Liver (tissue), 9 donors: ENCODE measurements around the gene HSP90AB1. TPM values are rescaled to one million over a fixed set of nuclear protein-coding genes. Genes with fewer than 3 reads are reported as not detected.
A peak's percentile ranks its signal among the peaks of the same experiment; 100 is the strongest.

Source experiments
- DNase-seq: peaks from one replicate; pipeline ENCODE4 v3.0.0-alpha.2; 2017; ENCODE audit warnings: low spot score
- H3K27ac ChIP-seq, 2 donors: one replicate each; pipeline ENCODE4 v1.7.0; 2013; ENCODE audit warnings: inconsistent platforms in 2 of 2, low read length in 2 of 2, control low read depth in 1 of 2, low read depth in 1 of 2, mild to moderate bottlenecking in 1 of 2
- H3K27me3 ChIP-seq, 4 donors: one replicate each; pipeline versions ENCODE4 v1.6.1 to v1.7.0; 2013; ENCODE audit warnings: low read length in 3 of 4, inconsistent platforms in 1 of 4, mild to moderate bottlenecking in 1 of 4, moderate library complexity in 1 of 4; ENCODE audit not compliant: control insufficient read depth in 4 of 4, insufficient read depth in 4 of 4
- H3K36me3 ChIP-seq, 4 donors: one replicate each; pipeline versions ENCODE4 v1.6.1 to v1.7.0; 2013; ENCODE audit warnings: low read length in 3 of 4, mild to moderate bottlenecking in 3 of 4, low read depth in 1 of 4, moderate library complexity in 1 of 4; ENCODE audit not compliant: control insufficient read depth in 4 of 4, insufficient read depth in 3 of 4
- H3K4me1 ChIP-seq, 4 donors: one replicate each; pipeline versions ENCODE4 v1.6.1 to v1.7.0; 2013; ENCODE audit warnings: low read length in 3 of 4, mild to moderate bottlenecking in 3 of 4, moderate library complexity in 1 of 4; ENCODE audit not compliant: control insufficient read depth in 4 of 4, insufficient read depth in 4 of 4
- H3K4me3 ChIP-seq, 3 donors: one replicate each; pipeline versions ENCODE4 v1.6.1 to v1.7.0; 2013; ENCODE audit warnings: low read length in 3 of 3, control low read depth in 1 of 3, low read depth in 1 of 3, mild to moderate bottlenecking in 1 of 3
- H3K9ac ChIP-seq, 2 donors: one replicate each; pipeline ENCODE4 v1.7.0; 2013; ENCODE audit warnings: low read length in 2 of 2, mild to moderate bottlenecking in 2 of 2, moderate library complexity in 2 of 2, control low read depth in 1 of 2, low read depth in 1 of 2
- H3K9me3 ChIP-seq, 4 donors: one replicate each; pipeline versions ENCODE4 v1.6.1 to v1.7.0; 2013; ENCODE audit warnings: low read length in 3 of 4; ENCODE audit not compliant: control insufficient read depth in 4 of 4
- ATF3 ChIP-seq: IDR thresholded peaks from 2 replicates; pipeline ENCODE4 v1.6.1; 2016; ENCODE audit warnings: antibody characterized with exemption
- CTCF ChIP-seq: fragments of 150-350 bp; IDR thresholded peaks from 2 replicates; pipeline ENCODE4 v1.5.1; 2017; ENCODE audit warnings: improper control_type of control experiment, low read depth, low read length; ENCODE audit not compliant: missing input control
- EGR1 ChIP-seq, 2 donors: IDR thresholded peaks; 2 replicates each; pipeline ENCODE4 v1.6.1; 2016 to 2018; ENCODE audit warnings: antibody characterized with exemption in 2 of 2, low read depth in 2 of 2
- FOXA1 ChIP-seq: IDR thresholded peaks from 2 replicates; pipeline ENCODE4 v1.6.1; 2016; ENCODE audit warnings: antibody characterized with exemption
- FOXA2 ChIP-seq: IDR thresholded peaks from 2 replicates; pipeline ENCODE4 v1.6.1; 2016; ENCODE audit warnings: antibody characterized with exemption
- GABPA ChIP-seq, 2 donors: IDR thresholded peaks in 1 of 2; conservative IDR thresholded peaks in 1 of 2; 2 replicates each; pipeline ENCODE4 v1.6.1; 2016; ENCODE audit warnings: antibody characterized with exemption in 2 of 2, mild to moderate bottlenecking in 1 of 2, moderate library complexity in 1 of 2
- HNF4A ChIP-seq, 2 donors: conservative IDR thresholded peaks; 2 replicates each; pipeline ENCODE4 v1.6.1; 2016; ENCODE audit warnings: antibody characterized with exemption in 2 of 2, mild to moderate bottlenecking in 2 of 2
- HNF4G ChIP-seq: IDR thresholded peaks from 2 replicates; pipeline ENCODE4 v1.6.1; 2016; ENCODE audit warnings: antibody characterized with exemption
- JUND ChIP-seq, 2 donors: IDR thresholded peaks; 2 replicates each; pipeline ENCODE4 v1.6.1; 2016; ENCODE audit warnings: antibody characterized with exemption in 2 of 2
- NR2F2 ChIP-seq: IDR thresholded peaks from 2 replicates; pipeline ENCODE4 v1.6.1; 2016; ENCODE audit warnings: antibody characterized with exemption
- RAD21 ChIP-seq, 2 donors: IDR thresholded peaks; 2 replicates each; pipeline ENCODE4 v1.6.1; 2016; ENCODE audit warnings: antibody characterized with exemption in 2 of 2, mild to moderate bottlenecking in 2 of 2
- RXRA ChIP-seq, 2 donors: IDR thresholded peaks; 2 replicates each; pipeline ENCODE4 v1.6.1; 2017 to 2018; ENCODE audit warnings: antibody characterized with exemption in 2 of 2, mild to moderate bottlenecking in 1 of 2
- SP1 ChIP-seq: IDR thresholded peaks from 2 replicates; pipeline ENCODE4 v1.6.1; 2018; ENCODE audit warnings: antibody characterized with exemption, mild to moderate bottlenecking
- TAF1 ChIP-seq: conservative IDR thresholded peaks from 2 replicates; pipeline ENCODE4 v1.6.1; 2016; ENCODE audit warnings: antibody characterized with exemption, mild to moderate bottlenecking
- YY1 ChIP-seq: IDR thresholded peaks from 2 replicates; pipeline ENCODE4 v1.6.1; 2016; ENCODE audit warnings: antibody characterized with exemption, mild to moderate bottlenecking
- WGBS: extraction: QIAGEN DNeasy Blood & Tissue Kit; methylation state at CpG from one replicate; pipeline ENCODE4 v1.1.7; 2013; 5-methylcytosine and 5-hydroxymethylcytosine counted together
- polyA plus RNA-seq, 2 donors: library from polyadenylated mRNA; stranded (reverse) in 1 of 2; unstranded in 1 of 2; fragments of 200-250 nt in 1 of 2; fragments of >200 nt in 1 of 2; fragmentation: Nextera tagmentation in 1 of 2; extraction: Ambion mirVana in 1 of 2; gene quantifications; one replicate each; pipeline versions ENCODE4 v1.2.1 to v1.2.3, GENCODE V29; 2013 to 2015
- total RNA-seq, 2 donors: library from RNA; depleted of rRNA; stranded (reverse); fragments of >200 nt; gene quantifications; one replicate each; pipeline ENCODE4 v1.2.3, GENCODE V29; 2014
- TF ChIP-seq, protein P1 (sequence below): IDR thresholded peaks from 2 replicates; pipeline ENCODE4 v1.6.1; 2016; ENCODE audit warnings: antibody characterized with exemption
- TF ChIP-seq, protein P2 (sequence below): IDR thresholded peaks from 2 replicates; pipeline ENCODE4 v1.6.1; 2016; ENCODE audit warnings: antibody characterized with exemption, mild to moderate bottlenecking
- TF ChIP-seq, protein P3 (sequence below): IDR thresholded peaks from 2 replicates; pipeline ENCODE4 v1.6.1; 2016; ENCODE audit warnings: antibody characterized with exemption
- donor health status: healthy.
- donor health status: healthy.
- donor health status: healthy.
- donor health status: healthy.
- donor health status: healthy.

HSP90AB1 gene
- total and polyA plus RNA-seq, 4 donors, result 129 to 281 (median 203) TPM

DNA sequence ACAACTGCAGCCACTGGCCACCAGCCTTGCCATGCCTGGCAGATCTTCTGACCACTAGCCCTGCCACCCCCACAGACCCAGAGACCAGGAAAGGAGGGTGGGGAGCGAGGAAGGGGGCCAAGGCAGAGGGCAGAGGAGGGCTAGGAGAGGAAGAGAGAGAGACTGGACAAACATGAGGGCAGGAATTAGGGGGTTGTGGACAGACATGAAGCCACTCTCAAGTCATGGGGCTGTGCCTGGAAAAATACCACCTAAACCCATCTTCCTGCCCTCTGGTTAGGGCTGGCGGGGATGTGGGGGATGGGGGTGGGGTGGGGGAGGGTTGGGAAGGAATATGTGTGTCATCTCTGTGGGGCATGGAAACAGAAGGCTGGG lies 25.0 kb upstream of the HSP90AB1 start:
- no peaks in the 10 kb centered on the region for H3K36me3 ChIP-seq
- 45% methylated on average over 2 of the region's 2 CpGs for WGBS
- no peaks in the 10 kb centered on the region for H3K9me3 ChIP-seq
- peaks cover 50 to 90% (median 72%) of the 10 kb centered on the region in 4 donors for H3K4me1 ChIP-seq
- no peak for DNase-seq
- peak overlapping the region; percentile 89 to 95 for H3K27ac ChIP-seq
- peak overlapping the region; percentile 26 to 42 for H3K9ac ChIP-seq
- no peaks in the 10 kb centered on the region for H3K27me3 ChIP-seq
- no peak overlapping the region for H3K4me3 ChIP-seq
- no peak for TF ChIP-seq EGR1 (IDR thresholded peaks at IDR 0.05; ENCODE audit: low read depth in 2 of 2)
- TF ChIP-seq ATF3, result no peak
- TF ChIP-seq, protein P1, sequence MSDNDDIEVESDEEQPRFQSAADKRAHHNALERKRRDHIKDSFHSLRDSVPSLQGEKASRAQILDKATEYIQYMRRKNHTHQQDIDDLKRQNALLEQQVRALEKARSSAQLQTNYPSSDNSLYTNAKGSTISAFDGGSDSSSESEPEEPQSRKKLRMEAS, result no peak
- TF ChIP-seq FOXA2, result no peak
- no peak for TF ChIP-seq NR2F2
- no peak for TF ChIP-seq CTCF
- TF ChIP-seq SP1, result no peak
- TF ChIP-seq, protein P2, sequence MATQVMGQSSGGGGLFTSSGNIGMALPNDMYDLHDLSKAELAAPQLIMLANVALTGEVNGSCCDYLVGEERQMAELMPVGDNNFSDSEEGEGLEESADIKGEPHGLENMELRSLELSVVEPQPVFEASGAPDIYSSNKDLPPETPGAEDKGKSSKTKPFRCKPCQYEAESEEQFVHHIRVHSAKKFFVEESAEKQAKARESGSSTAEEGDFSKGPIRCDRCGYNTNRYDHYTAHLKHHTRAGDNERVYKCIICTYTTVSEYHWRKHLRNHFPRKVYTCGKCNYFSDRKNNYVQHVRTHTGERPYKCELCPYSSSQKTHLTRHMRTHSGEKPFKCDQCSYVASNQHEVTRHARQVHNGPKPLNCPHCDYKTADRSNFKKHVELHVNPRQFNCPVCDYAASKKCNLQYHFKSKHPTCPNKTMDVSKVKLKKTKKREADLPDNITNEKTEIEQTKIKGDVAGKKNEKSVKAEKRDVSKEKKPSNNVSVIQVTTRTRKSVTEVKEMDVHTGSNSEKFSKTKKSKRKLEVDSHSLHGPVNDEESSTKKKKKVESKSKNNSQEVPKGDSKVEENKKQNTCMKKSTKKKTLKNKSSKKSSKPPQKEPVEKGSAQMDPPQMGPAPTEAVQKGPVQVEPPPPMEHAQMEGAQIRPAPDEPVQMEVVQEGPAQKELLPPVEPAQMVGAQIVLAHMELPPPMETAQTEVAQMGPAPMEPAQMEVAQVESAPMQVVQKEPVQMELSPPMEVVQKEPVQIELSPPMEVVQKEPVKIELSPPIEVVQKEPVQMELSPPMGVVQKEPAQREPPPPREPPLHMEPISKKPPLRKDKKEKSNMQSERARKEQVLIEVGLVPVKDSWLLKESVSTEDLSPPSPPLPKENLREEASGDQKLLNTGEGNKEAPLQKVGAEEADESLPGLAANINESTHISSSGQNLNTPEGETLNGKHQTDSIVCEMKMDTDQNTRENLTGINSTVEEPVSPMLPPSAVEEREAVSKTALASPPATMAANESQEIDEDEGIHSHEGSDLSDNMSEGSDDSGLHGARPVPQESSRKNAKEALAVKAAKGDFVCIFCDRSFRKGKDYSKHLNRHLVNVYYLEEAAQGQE, result no peak
- no peak for TF ChIP-seq TAF1
- TF ChIP-seq, protein P3, sequence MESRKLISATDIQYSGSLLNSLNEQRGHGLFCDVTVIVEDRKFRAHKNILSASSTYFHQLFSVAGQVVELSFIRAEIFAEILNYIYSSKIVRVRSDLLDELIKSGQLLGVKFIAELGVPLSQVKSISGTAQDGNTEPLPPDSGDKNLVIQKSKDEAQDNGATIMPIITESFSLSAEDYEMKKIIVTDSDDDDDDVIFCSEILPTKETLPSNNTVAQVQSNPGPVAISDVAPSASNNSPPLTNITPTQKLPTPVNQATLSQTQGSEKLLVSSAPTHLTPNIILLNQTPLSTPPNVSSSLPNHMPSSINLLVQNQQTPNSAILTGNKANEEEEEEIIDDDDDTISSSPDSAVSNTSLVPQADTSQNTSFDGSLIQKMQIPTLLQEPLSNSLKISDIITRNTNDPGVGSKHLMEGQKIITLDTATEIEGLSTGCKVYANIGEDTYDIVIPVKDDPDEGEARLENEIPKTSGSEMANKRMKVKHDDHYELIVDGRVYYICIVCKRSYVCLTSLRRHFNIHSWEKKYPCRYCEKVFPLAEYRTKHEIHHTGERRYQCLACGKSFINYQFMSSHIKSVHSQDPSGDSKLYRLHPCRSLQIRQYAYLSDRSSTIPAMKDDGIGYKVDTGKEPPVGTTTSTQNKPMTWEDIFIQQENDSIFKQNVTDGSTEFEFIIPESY, result no peak
- no peak for TF ChIP-seq JUND (IDR thresholded peaks at IDR 0.05)
- TF ChIP-seq HNF4G, result no peak
- no peak for TF ChIP-seq FOXA1
- no peak for TF ChIP-seq RXRA (IDR thresholded peaks at IDR 0.05)
- no peak for TF ChIP-seq HNF4A (conservative IDR thresholded peaks at IDR 0.05)
- no peak for TF ChIP-seq YY1
- no peak for TF ChIP-seq RAD21 (IDR thresholded peaks at IDR 0.05)
- TF ChIP-seq GABPA (IDR thresholded peaks at IDR 0.05 in 1 of 2, conservative IDR thresholded peaks at IDR 0.05 in 1 of 2), result no peak
